ENCODE results near the gene NLGN2.

NLGN2 gene

GRCh38 chr17:7435676-7436555 is 28.3 kb downstream of the NLGN2 start:
- TF ChIP-seq, protein P1, sequence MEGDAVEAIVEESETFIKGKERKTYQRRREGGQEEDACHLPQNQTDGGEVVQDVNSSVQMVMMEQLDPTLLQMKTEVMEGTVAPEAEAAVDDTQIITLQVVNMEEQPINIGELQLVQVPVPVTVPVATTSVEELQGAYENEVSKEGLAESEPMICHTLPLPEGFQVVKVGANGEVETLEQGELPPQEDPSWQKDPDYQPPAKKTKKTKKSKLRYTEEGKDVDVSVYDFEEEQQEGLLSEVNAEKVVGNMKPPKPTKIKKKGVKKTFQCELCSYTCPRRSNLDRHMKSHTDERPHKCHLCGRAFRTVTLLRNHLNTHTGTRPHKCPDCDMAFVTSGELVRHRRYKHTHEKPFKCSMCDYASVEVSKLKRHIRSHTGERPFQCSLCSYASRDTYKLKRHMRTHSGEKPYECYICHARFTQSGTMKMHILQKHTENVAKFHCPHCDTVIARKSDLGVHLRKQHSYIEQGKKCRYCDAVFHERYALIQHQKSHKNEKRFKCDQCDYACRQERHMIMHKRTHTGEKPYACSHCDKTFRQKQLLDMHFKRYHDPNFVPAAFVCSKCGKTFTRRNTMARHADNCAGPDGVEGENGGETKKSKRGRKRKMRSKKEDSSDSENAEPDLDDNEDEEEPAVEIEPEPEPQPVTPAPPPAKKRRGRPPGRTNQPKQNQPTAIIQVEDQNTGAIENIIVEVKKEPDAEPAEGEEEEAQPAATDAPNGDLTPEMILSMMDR (IDR thresholded peaks at IDR 0.05; ENCODE audit: low read depth, low read length, missing control alignments) = peak; percentile 10
- H3K4me3 ChIP-seq (replicated peaks; ENCODE audit: low read depth, low read length) = peak overlapping the region; percentile 38
- no peak for DNase-seq (ENCODE audit: extremely low read depth, low read depth)

- peak; percentile 26 for DNase-seq (ENCODE audit: extremely low read depth, low read depth)
- H3K4me3 ChIP-seq (replicated peaks; ENCODE audit: low read depth, low read length) = peak overlapping the region; percentile 22
- TF ChIP-seq, protein P1 (IDR thresholded peaks at IDR 0.05; ENCODE audit: low read depth, low read length, missing control alignments) = peak; percentile 70
Observed at GRCh38 chr17:7436556-7437368, 29.1 kb downstream of the NLGN2 start.

DNA sequence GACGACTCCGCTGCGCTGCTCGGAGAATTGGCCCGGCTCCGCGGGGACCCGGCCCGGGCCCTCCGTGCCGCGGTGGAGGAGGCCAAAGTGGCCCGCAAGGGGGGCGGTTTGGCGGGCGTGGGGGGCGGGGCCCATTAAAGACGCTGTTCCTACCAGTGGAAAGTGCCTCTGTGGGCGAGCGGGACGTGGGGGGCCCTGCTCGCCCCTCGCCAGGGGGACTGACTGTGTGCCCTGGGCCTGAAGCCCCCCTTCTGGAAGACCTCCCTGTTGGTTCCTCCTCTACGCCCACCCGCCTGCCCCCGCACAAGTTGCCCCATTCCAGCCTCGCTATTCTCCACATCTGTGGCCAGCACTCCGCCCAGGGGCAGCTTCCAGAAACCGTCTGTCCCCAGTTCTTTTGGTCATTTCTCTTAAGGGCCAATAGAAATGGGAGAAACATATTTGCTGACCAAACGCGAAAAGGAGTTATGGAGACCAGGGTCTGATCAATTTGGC is 29.8 kb downstream of the NLGN2 start:
- TF ChIP-seq, protein P1 (IDR thresholded peaks at IDR 0.05; ENCODE audit: low read depth, low read length, missing control alignments) = no peak

DNA sequence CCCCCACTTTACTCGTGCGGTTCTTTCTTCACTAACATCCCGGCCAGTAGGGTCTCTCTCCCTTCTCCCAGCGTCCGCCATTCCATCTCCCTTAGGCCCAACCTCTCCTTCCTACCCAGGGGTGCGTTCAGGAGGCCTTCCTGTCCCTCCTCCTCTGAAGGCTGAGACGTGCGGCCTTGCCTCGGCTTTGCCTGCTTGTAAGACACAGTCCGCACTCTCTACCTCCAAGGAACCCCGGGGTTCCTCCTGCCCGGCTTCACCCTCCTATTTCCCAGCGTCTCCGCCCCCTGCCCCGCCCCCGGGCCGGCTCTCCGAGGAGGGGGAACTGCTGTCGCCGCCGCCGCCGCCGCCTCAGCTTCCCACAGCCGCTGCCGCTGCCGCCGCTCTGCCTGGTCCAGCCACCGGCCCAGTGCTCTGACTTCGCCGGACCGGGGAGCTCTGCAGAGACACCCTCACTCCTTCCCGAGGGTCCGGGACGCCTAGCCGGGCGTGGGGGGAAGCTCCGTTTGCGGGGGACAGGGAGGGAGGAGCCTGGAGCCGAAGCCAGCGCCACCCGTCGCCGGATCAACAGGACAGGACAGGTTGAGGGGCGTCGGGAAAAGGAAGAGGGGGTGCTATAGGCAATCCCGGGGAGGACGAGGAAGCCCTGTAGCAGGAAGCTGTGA is 30.4 kb downstream of the NLGN2 start:
- TF ChIP-seq, protein P1 (IDR thresholded peaks at IDR 0.05; ENCODE audit: low read depth, low read length, missing control alignments) = no peak
- H3K4me3 ChIP-seq (replicated peaks; ENCODE audit: low read depth, low read length) = no peak overlapping the region
- no peak for DNase-seq (ENCODE audit: extremely low read depth, low read depth)

More for the DNA sequence above, 29.8 kb downstream of the NLGN2 start:
- peak overlapping the region; percentile 22 for H3K4me3 ChIP-seq (replicated peaks; ENCODE audit: low read depth, low read length)
- DNase-seq (ENCODE audit: extremely low read depth, low read depth) = no peak

DNA sequence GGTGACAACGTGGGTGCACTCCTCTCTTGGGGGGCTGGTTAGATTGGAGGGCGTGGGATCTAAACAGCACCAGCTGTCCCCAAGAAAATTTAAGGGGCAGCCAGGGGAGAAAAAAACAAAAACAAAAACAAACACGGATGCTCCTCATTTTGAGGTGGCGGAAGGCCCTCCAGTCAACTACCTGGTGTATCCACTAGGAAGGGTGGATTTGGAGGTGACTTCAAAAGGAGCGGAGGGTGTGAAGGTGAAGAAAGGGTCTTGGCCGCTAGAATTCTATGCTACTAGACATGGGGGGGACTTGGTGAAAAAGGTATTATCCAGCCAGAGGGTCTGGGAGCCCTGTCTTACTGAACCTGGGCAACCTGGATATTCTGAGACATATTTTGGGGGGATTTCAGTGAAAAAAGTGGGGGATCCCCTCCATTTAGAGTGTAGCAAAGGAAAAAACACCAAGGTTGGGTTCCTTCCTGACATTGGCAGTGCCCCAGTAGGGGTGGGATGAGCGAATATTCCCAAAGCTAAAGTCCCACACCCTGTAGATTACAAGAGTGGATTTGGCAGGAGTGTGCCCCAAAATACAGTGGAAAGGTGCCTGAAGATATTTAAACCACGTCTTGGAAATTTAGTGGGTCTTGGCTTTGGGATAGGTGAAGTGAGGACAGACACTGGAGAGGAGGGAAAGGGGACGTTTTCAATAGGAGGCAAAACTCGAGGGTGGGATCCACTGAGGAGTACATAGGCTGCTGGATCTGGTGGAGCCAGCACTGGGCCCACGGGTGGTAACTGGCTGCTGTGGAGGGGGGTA is 31.2 kb downstream of the NLGN2 start:
- TF ChIP-seq, protein P1 (IDR thresholded peaks at IDR 0.05; ENCODE audit: low read depth, low read length, missing control alignments) = no peak
- DNase-seq (ENCODE audit: extremely low read depth, low read depth) = no peak
- no peak overlapping the region for H3K4me3 ChIP-seq (replicated peaks; ENCODE audit: low read depth, low read length)
